Measurements from ENCODE around the gene FAM227A.
"Not testable (repeated sequence)": the region's sequence is repeated elsewhere in the genome, so short reads cannot be mapped to it uniquely, and the experiment has no call there.

Gene FAM227A

DNA sequence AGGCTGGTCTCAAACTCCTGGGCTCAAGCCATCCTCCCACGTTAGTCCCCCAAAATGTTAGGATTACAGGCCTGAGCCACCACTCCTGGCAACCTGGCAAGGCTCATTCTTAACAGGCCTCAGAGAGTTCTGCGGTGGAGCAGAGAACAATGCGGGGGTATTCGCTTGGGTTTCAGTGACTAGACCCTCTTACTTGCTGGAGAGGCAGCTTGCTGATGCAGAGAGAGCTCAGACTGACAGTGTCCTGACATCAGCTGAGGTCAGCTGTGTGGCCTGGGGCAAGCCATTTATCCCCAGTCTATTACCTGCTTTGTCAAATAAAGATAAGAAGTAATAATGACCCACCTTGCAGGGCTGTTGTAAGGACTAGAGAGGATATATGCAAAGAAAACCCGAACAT is 46.0 kb downstream of the FAM227A start:
- DNase-seq: no peak

DNA sequence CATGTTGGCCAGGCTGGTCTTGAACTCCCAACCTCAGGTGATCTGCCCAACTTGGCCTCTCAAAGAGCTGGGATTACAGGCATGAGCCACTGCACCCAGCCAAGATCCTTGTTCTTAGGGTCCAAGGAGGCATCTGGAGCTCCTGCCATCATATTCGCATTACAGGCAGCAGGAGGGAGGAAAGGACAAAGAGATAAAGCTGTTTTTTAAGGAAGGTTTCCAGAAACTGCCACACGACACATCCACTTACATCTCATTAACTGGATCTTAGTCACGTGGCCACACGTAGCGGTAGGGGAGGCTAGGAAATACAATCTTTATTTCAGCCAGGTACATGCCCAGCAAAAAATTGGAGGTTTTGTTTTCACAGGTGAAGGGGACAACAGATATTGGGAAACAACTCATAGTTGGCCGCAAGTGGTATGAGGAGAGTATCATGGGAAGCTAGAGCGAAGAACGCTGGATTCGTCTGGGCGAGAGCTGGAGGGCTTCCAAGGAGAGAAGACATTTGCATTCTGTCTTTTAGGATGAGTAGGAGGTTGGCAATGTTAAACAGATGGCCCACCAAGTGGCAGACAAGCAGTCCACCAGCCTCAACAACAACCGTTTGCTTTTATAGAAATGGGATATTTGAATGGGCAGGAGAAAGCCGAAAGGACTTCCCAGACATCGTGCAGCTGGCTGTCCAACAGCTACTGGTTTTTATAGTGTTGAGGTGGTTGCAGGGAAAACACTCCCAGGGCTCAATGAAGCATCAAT is 47.0 kb downstream of the FAM227A start:
- DNase-seq: no peak

- no peak for DNase-seq
These were observed 48.5 kb downstream of the FAM227A start for GRCh38 chr22:38607680-38608079.

DNA sequence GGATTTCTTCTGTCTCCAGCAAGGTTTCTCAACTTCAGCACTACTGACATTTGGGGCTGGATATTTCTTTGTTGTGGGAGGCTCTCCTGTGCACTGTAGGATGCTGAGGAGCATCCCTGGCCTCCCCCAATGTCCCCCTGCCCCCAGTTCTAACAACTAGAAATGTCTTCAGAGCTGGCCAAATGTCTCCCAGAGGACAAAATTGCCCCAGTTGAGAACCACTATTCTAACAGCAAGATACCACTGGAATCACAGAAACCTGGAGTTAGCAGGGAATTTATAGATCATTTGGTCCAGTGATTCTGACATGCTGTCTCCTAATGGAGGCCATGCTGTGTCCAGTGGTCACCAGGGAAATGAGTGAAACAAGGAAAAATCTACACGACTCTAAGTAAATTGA is 54.0 kb downstream of the FAM227A start:
- DNase-seq: no peak

DNA sequence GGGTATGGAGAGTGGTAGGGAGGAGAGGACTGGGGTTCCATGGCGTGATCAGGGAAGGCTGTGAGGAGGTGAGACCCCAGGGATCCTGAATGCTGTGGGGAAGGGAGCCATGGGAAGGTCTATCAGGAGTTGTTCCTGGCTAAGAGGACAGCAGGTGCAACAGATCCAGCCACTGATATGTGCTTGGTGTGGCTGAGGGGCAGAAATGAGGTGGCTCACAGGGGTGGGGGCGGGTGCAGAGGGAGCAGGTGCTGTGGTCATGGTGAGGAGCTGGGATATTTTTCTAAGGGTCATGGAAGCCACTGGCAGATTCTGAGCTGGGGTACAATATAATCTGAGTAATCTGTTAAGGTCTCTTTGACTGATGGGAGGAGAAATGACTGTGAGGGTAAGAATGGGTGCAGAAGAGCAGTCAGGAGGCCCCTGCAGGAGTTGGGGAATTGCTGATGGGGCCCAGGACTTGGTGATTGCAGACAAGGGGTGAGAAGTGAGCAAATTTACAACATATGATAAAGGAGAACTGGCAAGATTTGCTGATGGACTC is 54.9 kb downstream of the FAM227A start:
- no peak for DNase-seq

- DNase-seq: no peak
These were observed 56.7 kb downstream of the FAM227A start for GRCh38 chr22:38599466-38599865.

DNA sequence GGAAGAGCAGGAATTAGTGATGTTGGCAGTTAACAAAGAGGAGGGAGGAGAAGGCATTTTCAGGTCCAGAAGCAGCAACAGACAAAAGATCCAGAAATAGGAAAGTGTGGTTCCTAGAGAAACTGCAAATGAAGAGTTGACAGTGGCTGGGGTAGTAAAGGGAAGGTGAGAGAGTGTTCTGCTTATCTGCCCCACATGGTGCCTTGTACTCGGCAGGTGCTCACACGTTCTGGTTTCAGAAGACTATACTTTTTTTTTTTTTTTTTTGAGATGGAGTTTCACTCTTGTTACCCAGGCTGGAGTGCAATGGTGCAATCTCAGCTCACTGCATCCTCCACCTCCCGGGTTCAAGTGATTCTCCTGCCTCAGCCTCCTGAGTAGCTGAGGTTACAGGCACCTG is 73.3 kb downstream of the FAM227A start:
- not testable (repeated sequence) for DNase-seq

GRCh38 chr22:38578505-38578904 is 77.7 kb downstream of the FAM227A start:
- peak; percentile 5 for DNase-seq

GRCh38 chr22:38572065-38572464 is 84.1 kb downstream of the FAM227A start:
- DNase-seq: peak; percentile 34

DNA sequence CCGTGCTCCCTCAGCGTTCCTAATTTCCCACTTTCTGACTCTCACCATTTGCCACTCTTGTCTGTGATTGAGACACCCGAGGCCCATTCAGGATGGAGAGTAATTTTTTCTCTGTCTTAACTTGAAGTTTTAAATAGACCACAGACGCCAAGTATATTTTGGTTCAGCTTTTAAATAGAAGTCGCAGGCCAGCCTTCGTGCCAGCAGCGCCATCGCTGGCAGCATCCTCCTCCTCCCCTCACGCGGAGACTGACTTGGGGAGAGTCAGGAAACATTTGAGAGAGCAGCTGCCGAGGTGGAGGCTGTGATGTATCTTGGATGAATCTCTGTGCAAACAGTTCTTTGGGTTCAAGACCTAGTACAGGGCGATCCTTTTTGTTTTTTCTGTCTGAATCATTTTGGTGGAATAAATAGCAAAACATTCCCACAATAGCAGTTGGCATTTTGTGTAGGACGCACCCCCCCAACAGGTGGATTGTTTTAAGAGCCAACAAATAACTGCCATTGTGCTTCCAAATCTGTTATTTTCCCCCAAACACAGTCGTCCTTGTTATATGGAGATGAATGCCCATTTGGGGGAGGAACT is 85.3 kb downstream of the FAM227A start:
- DNase-seq: peak; percentile 29

- DNase-seq: peak; percentile 38
These were observed 86.0 kb downstream of the FAM227A start, which contains the start of gene DMC1 for GRCh38 chr22:38569972-38570778. Gene DMC1, minus strand, starts transcription at chr22:38570183. Its CDS starts 1,927 bp downstream, at chr22:38568256.

DNA sequence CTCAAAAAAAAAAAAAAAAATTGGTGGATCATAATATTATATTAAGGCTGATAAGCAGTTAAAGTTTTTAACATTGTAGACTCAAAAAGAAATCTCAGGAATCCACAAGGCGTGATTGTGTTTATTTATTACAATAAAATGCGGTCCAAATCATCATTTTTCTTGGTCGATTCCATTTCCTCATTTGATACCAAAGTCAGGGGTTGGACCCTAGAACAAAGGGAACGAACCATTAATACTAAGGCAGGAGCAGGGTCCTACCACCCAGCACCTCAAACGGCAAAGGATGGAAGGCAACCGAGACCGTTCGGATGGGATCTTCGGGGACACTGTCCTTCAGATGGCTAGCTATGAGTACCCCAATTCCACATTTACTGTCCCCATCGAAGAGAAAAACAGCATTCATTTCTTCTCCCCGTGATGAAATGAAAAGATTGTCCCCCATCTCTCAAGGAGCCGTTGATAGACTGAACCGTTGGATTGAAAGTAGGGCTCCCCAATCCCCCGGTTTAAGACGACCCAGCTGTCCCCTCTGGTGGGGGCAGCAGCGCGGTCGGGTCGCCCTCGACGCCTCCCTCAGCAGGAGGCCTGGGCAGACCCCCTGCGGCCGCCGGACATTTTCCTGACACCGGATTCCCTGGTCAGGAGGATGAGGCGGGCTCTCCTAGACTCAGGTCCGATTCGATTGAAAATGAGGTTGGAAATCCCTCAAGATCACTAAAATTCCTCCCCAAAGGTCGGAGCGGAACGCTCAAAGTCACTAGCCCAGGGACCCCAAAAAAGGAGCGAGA is 86.8 kb downstream of the FAM227A start:
- DNase-seq: no peak

GRCh38 chr22:38567531-38568285 is 88.5 kb downstream of the FAM227A start:
- peak; percentile 76 for DNase-seq

- no peak for DNase-seq
These were observed 89.3 kb downstream of the FAM227A start for GRCh38 chr22:38566726-38567504.

DNA sequence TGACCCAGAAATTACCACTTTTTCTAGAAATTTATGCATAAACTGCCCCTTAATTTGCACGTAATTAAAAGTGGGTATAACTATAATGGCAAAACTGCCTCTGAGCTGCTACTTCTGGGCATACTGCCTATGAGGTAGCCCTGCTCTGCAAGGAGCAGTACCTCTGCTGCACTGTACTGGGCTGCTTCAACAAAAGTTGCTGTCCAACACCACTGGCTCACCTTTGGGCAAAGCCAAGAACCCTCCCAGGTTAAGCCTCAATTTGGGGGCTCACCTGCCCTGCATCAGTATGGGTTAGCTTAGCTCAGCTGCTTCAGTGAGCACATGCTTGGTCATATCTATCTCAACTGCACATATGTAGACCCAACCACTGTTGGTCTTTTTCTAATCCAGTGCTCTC is 90.8 kb downstream of the FAM227A start:
- DNase-seq: no peak

DNA sequence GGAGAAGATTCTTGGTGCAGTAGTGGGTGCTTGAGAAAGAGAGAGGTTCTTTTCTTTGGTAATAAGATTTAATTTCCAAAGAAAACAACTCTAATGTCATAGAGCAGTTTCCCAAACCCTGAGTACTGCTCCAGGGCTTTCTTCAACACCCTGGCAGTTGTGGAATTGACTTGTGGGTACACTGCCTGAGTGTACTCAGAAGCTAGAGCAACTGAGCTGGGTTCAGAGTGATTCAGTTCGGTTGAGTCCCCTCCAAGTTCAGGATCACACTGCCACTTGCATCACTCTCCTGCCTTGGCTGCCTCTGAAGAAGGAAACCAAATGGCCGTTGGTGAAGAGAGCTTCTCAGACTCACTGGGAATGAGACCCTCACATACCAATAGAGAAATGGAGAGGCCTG is 91.5 kb downstream of the FAM227A start:
- DNase-seq: no peak

- DNase-seq: no peak
These were observed 101.9 kb downstream of the FAM227A start for GRCh38 chr22:38554281-38554680.

- peak; percentile 94 for DNase-seq
These were observed 106.9 kb downstream of the FAM227A start for GRCh38 chr22:38549101-38549894.

DNA sequence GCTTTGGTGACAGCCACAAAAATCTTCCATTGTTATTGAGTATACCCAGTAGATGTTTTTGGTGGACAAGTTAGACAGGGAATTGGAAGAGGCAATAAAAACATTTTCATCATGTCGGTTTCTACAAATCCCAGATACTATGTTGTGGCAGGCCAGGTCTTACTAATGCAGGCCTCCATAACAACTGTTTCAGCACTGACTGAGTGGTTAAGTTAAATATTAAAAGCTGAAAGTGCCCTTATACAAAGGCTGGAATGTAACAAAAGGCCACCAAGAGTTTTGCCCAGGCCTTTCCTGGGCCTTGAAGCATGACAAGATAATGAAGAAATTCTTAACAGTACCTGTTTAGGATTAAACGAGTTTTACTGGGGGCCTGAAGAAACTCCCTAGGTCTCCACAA is 115.5 kb downstream of the FAM227A start:
- DNase-seq: no peak

Measured in MV-4-11 (cell line).